Peyer's patch (tissue), 4 donors: ENCODE results near the gene COL9A3. TPM values are rescaled to one million over a fixed set of nuclear protein-coding genes. Genes with fewer than 3 reads are reported as not detected.

ENCODE experiments used
- small RNA-seq, 2 donors: library from RNA; depleted of rRNA; stranded (forward); fragments of <200 nt; gene quantifications; one replicate each; pipeline ENCODE3, GENCODE V24; 2016
- total RNA-seq, 4 donors: library from RNA; depleted of rRNA; stranded (reverse); fragments of >200 nt; gene quantifications; one replicate each; pipeline ENCODE4 v1.1.0, GENCODE V29; 2016

Gene COL9A3
- total RNA-seq, 4 donors from 2014 or later, result 3.3 to 19.8 (median 4.1) TPM

Small RNA genes within 50 kb of the gene (small RNA-seq; reads per million reads assigned to genes)
- gene DPH3P1, result 0 reads per million in 2 donors

Other genes with a start within 250 kb of the COL9A3 start
- 10 to 100 TPM in 3 of 4 donors, 1 to 10 TPM in 1; 6.7 to 42.9 (median 28.5) TPM for gene SLCO4A1, start 174.5 kb upstream of the COL9A3 start, total RNA-seq
- under 1 TPM in 1 of 4 donors, not detected in 3; 0.76 TPM for gene NTSR1, start 108.2 kb upstream of the COL9A3 start, total RNA-seq
- gene MRGBP, start 20.6 kb upstream of the COL9A3 start, total RNA-seq, result 10 to 100 TPM; 11.6 to 15.4 (median 13.3) TPM
- gene OGFR, start 12.2 kb upstream of the COL9A3 start, total RNA-seq, result 10 to 100 TPM; 73.3 to 88.3 (median 76.3) TPM
- gene TCFL5, start 44.8 kb downstream of the COL9A3 start, total RNA-seq, result 1 to 10 TPM; 2.6 to 6.6 (median 5.0) TPM
- 100 to 1,000 TPM in 2 of 4 donors, 10 to 100 TPM in 2; 72.5 to 143 (median 105) TPM for gene DIDO1, start 109.5 kb downstream of the COL9A3 start, total RNA-seq
- 10 to 100 TPM; 22.3 to 26.5 (median 24.0) TPM for gene GID8, start 121.1 kb downstream of the COL9A3 start, total RNA-seq
- gene SLC17A9, start 135.7 kb downstream of the COL9A3 start, total RNA-seq, result 10 to 100 TPM in 1 of 4 donors, 1 to 10 TPM in 3; 3.8 to 19.0 (median 5.2) TPM
- gene BHLHE23, start 189.9 kb downstream of the COL9A3 start, total RNA-seq, result not detected